Measurements from ENCODE around the gene MEIS2.
A peak's percentile ranks its signal among the peaks of the same experiment; 100 is the strongest.

MEIS2 gene

DNA sequence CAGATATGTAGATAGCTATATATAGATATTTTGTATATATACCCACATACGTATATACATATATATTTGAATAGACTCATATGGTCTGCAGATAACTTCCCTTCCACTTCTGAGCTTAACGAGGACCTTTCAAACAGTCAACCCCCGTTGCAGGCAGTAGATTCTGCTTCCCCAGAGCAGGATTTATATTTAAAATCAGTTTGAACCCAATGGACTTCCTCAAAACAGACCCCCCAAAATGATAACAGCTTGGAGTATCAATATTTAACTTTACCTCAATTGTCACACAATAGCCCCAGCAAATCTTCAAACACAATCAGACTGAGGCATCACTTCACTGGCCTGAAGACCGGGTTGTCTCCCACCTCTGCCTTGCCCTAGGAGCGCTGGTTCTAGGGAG lies 218.3 kb downstream of the MEIS2 start:
- Mint-ChIP-seq H3K27ac (no peak overlapping the region), H3K36me3 (no peaks in the 10 kb centered on the region), H3K9me3 (no peaks in the 10 kb centered on the region), H3K4me1 (peaks cover 21% of the 10 kb centered on the region), H3K4me3 (no peak overlapping the region)
- ATAC-seq (no peak), DNase-seq (ENCODE audit: low spot score in 2 of 2) (no peak)

DNA sequence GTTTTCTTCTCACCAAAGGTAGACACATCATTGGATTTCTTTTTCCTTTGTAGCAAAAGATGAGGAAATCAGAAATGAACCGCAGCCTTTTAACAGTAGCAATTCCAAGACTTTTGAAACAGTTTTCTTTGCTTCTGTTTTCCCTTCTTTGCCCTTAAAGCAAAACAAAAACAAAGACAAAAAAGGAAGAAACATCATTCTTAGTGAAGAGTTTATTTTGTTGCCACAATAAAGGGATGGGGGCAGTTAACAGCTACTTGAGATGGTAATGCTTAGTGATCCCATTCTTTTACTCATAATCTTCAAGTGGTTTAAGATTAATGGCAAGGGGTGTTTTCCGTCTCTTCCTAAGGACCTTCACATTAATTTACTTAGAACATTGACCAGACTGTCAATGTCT lies 218.8 kb downstream of the MEIS2 start:
- H3K36me3 Mint-ChIP-seq: no peaks in the 10 kb centered on the region

DNA sequence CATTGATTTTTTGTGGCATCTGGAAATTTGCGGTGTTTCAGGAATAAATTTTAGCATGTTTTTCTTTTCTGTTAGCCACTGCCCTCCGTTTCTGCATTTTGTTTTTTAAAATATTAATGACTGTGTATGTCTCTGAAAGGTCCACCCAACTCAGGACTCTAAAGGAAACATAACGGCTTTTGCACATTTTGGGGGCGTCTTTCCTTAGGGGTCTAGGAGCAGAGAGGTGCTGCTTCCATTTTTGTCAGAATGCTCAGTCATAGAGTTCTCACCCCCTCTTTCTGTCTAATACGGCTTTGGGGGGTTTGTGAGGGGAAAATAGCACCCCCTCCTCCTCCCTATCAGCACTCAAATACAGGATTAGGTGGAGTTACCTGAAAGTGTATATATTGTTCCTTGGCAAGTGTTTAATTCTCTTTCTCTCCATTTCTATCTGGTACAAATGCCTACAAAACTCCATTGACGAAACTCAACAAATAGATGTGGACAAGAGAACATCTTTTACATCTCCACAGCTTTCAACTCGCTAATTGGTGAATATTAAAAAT lies 219.4 kb downstream of the MEIS2 start:
- no peak overlapping the region for H3K27ac Mint-ChIP-seq
- H3K36me3 Mint-ChIP-seq: no peaks in the 10 kb centered on the region
- no peaks in the 10 kb centered on the region for H3K9me3 Mint-ChIP-seq
- peaks cover 19% of the 10 kb centered on the region for H3K4me1 Mint-ChIP-seq
- DNase-seq (ENCODE audit: low spot score in 2 of 2) (no peak), ATAC-seq (no peak)
- H3K4me3 Mint-ChIP-seq: no peak overlapping the region

More for the DNA sequence above, 218.8 kb downstream of the MEIS2 start:
- Mint-ChIP-seq H3K4me3 (no peak overlapping the region), H3K9me3 (no peaks in the 10 kb centered on the region), H3K4me1 (peaks cover 19% of the 10 kb centered on the region), H3K27ac (no peak overlapping the region)
- ATAC-seq: no peak
- no peak for DNase-seq (ENCODE audit: low spot score in 2 of 2)

GRCh38 chr15:36880224-36880912 lies 220.0 kb downstream of the MEIS2 start:
- no peak for DNase-seq (ENCODE audit: low spot score in 2 of 2)
- Mint-ChIP-seq H3K27ac (no peak overlapping the region), H3K4me3 (no peak overlapping the region), H3K4me1 (peaks cover 19% of the 10 kb centered on the region), H3K36me3 (no peaks in the 10 kb centered on the region), H3K9me3 (no peaks in the 10 kb centered on the region)
- ATAC-seq: no peak

DNA sequence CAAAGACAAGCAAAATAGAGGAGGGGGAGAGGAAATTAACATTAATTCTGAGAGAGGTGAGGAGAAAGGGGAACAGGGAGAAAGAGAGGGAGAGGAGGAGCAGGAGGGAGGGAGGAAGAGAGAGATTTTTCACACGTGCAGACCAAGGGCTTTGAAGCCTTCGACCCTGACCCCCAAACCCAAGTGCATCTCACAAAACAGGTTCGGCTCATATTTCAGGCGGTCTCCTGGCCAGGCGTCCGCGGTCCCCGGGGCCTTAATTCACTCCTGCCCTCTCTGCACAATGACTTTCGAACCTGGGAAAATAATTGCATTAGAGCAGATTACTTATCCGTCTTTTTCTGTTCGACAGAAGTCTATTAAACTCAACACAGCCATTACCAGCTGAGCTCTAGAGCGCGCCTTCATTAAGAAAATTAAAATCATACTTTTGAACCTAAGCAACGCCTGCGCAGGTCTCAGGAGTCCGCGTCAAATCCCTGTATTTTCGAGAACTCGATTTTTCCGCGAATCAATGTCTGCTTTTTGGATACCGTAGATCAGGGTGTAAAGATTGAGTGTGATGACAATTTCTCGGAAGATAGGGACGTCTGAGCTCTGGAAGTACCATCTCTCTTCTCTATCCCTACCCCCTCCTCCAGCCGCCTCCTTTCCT lies 220.7 kb downstream of the MEIS2 start:
- Mint-ChIP-seq H3K36me3 (no peaks in the 10 kb centered on the region), H3K4me1 (peaks cover 19% of the 10 kb centered on the region), H3K27ac (no peak overlapping the region), H3K9me3 (no peaks in the 10 kb centered on the region), H3K4me3 (no peak overlapping the region)
- DNase-seq (ENCODE audit: low spot score in 2 of 2): no peak
- ATAC-seq: no peak

GRCh38 chr15:36878684-36879262 lies 221.6 kb downstream of the MEIS2 start:
- no peaks in the 10 kb centered on the region for H3K36me3 Mint-ChIP-seq
- peaks cover 14% of the 10 kb centered on the region for H3K4me1 Mint-ChIP-seq
- H3K27ac Mint-ChIP-seq: no peak overlapping the region
- H3K4me3 Mint-ChIP-seq: no peak overlapping the region
- no peaks in the 10 kb centered on the region for H3K9me3 Mint-ChIP-seq
- DNase-seq (ENCODE audit: low spot score in 2 of 2): no peak
- peak; percentile 32 for ATAC-seq

GRCh38 chr15:36877796-36878683 lies 222.3 kb downstream of the MEIS2 start:
- no peaks in the 10 kb centered on the region for H3K9me3 Mint-ChIP-seq
- H3K27ac Mint-ChIP-seq: no peak overlapping the region
- DNase-seq (ENCODE audit: low spot score in 2 of 2) (no peak), ATAC-seq (peak; percentile 47)
- no peaks in the 10 kb centered on the region for H3K36me3 Mint-ChIP-seq
- peaks cover 13% of the 10 kb centered on the region for H3K4me1 Mint-ChIP-seq
- peak overlapping the region; percentile 13 for H3K4me3 Mint-ChIP-seq

- DNase-seq (ENCODE audit: low spot score in 2 of 2) (no peak), ATAC-seq (no peak)
- peaks cover 13% of the 10 kb centered on the region for H3K4me1 Mint-ChIP-seq
- H3K27ac Mint-ChIP-seq: no peak overlapping the region
- no peaks in the 10 kb centered on the region for H3K9me3 Mint-ChIP-seq
- no peaks in the 10 kb centered on the region for H3K36me3 Mint-ChIP-seq
- H3K4me3 Mint-ChIP-seq: no peak overlapping the region
Observed at GRCh38 chr15:36877294-36877693, 223.1 kb downstream of the MEIS2 start.

GRCh38 chr15:36875740-36876334 lies 224.5 kb downstream of the MEIS2 start:
- DNase-seq (ENCODE audit: low spot score in 2 of 2): no peak
- no peak for ATAC-seq
- peaks cover 13% of the 10 kb centered on the region for H3K4me1 Mint-ChIP-seq
- no peak overlapping the region for H3K27ac Mint-ChIP-seq
- H3K4me3 Mint-ChIP-seq: no peak overlapping the region
- H3K9me3 Mint-ChIP-seq: no peaks in the 10 kb centered on the region
- no peaks in the 10 kb centered on the region for H3K36me3 Mint-ChIP-seq

GRCh38 chr15:36874930-36875329 lies 225.4 kb downstream of the MEIS2 start:
- Mint-ChIP-seq H3K4me1 (peaks cover 13% of the 10 kb centered on the region), H3K36me3 (no peaks in the 10 kb centered on the region), H3K4me3 (no peak overlapping the region), H3K9me3 (no peaks in the 10 kb centered on the region), H3K27ac (no peak overlapping the region)
- DNase-seq (ENCODE audit: low spot score in 2 of 2) (no peak), ATAC-seq (no peak)

DNA sequence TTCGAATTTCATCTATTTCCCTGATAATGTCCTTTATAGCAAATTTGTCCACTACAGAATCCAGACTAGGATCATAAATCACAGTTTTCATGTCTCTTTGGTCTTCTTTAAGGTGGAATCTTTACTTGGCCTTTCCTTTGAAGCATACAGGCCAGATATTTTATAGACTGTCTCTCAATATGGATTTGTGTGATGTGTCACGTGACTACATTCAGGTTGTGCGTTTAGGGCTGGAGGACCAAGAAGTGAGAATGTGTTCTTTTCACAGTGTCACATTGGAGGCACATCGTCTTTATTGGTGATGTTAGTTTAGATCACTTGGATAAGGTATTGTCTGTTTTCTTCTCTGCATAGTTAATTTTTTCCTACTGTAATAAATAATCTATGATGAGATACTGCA lies 232.9 kb downstream of the MEIS2 start:
- H3K36me3 Mint-ChIP-seq: no peaks in the 10 kb centered on the region
- H3K27ac Mint-ChIP-seq: no peak overlapping the region
- H3K4me1 Mint-ChIP-seq: no peaks in the 10 kb centered on the region
- no peaks in the 10 kb centered on the region for H3K9me3 Mint-ChIP-seq
- H3K4me3 Mint-ChIP-seq: no peak overlapping the region
- ATAC-seq (no peak), DNase-seq (ENCODE audit: low spot score in 2 of 2) (no peak)

DNA sequence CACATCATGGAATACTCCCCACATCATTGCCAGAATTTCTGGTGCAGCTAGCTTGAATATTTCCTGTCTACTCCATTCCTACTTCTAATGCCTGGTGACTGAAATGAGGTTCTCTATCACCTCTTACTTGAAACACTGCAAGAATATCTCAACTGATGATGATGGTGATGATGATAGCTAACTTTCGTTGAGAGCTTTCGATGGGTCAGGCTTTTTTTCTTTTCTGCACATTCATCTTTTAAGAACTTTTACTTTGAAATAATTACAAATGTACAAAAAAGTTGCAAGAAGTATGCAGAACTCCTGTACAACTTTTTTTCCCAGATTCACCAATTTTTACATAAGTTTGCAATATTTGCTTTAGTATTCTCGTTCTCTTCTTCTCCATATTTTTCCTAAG lies 233.5 kb downstream of the MEIS2 start:
- H3K9me3 Mint-ChIP-seq: no peaks in the 10 kb centered on the region
- H3K4me1 Mint-ChIP-seq: no peaks in the 10 kb centered on the region
- DNase-seq (ENCODE audit: low spot score in 2 of 2) (no peak), ATAC-seq (no peak)
- no peak overlapping the region for H3K4me3 Mint-ChIP-seq
- H3K36me3 Mint-ChIP-seq: no peaks in the 10 kb centered on the region
- H3K27ac Mint-ChIP-seq: no peak overlapping the region

- H3K4me3 Mint-ChIP-seq: no peak overlapping the region
- no peak for ATAC-seq
Observed at GRCh38 chr15:36863570-36863969, 236.8 kb downstream of the MEIS2 start.

GRCh38 chr15:36860792-36861191 lies 239.6 kb downstream of the MEIS2 start:
- Mint-ChIP-seq H3K27ac (no peak overlapping the region), H3K4me3 (no peak overlapping the region), H3K36me3 (no peaks in the 10 kb centered on the region), H3K4me1 (no peaks in the 10 kb centered on the region), H3K9me3 (peaks cover 4% of the 10 kb centered on the region)
- no peak for ATAC-seq
- DNase-seq (ENCODE audit: low spot score in 2 of 2): no peak

More at GRCh38 chr15:36863570-36863969, 236.8 kb downstream of the MEIS2 start:
- no peak overlapping the region for H3K27ac Mint-ChIP-seq
- DNase-seq (ENCODE audit: low spot score in 2 of 2): no peak
- H3K4me1 Mint-ChIP-seq: no peaks in the 10 kb centered on the region
- H3K36me3 Mint-ChIP-seq: no peaks in the 10 kb centered on the region
- H3K9me3 Mint-ChIP-seq: no peaks in the 10 kb centered on the region

DNA sequence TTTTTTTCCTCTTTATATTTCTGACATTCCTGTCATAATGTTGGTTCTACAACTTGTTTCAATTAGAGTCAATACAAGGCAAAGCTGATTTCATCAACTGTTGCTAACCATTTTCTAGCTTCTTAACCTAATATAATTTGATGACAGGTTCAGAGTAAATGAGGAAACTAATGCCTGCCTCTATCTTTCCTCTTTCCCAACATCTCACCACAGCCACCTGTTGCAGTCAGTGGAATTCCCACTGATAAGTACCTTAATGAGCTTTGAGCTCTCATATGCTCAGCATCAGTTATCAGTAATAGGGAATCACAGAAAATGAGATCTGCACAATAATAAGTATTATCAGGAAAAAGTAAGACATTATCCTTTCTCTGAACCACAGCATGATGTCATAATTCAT lies 241.9 kb downstream of the MEIS2 start:
- Mint-ChIP-seq H3K9me3 (peaks cover 4% of the 10 kb centered on the region), H3K4me3 (no peak overlapping the region), H3K27ac (no peak overlapping the region), H3K36me3 (no peaks in the 10 kb centered on the region), H3K4me1 (no peaks in the 10 kb centered on the region)
- ATAC-seq (no peak), DNase-seq (ENCODE audit: low spot score in 2 of 2) (no peak)

Measured in stimulated activated effector memory CD8-positive, alpha-beta T cell treated with anti-CD3 and anti-CD28 coated beads, Interleukin-12 subunit alpha, Interleukin-12 subunit beta, amount 100 ng/mL, for 72 hours (primary cell).